Body of pancreas (tissue), 4 donors: ENCODE results near the gene TSPAN3. TPM values are rescaled to one million over a fixed set of nuclear protein-coding genes. Genes with fewer than 3 reads are reported as not detected.

Experiments used
- ATAC-seq: fragments of 150-250 bp; one replicate; pipeline ENCODE4 v1.9.1; 2016
- DNase-seq, 4 donors: peaks; one replicate each; pipeline ENCODE4 v3.0.0-alpha.2; 2019
- H3K27ac ChIP-seq, 4 donors: fragments of 200-600 bp; sonication (generic); 1 replicate in 3 of 4; 2 replicates in 1 of 4; pipeline versions ENCODE4 v1.5.1 to v1.6.1; 2016 to 2019; ENCODE audit warnings: mild to moderate bottlenecking in 1 of 4, mixed read lengths in 1 of 4, moderate library complexity in 1 of 4
- H3K27me3 ChIP-seq, 2 donors: fragments of 200-600 bp; sonication (generic); one replicate each; pipeline ENCODE4 v1.6.0; 2016; ENCODE audit warnings: mild to moderate bottlenecking in 1 of 2
- H3K36me3 ChIP-seq, 2 donors: fragments of 200-600 bp; sonication (generic); replicated peaks in 1 of 2; 2 replicates each; pipeline ENCODE4 v1.5.1; 2016; ENCODE audit warnings: low read depth in 2 of 2; ENCODE audit not compliant: insufficient read depth in 1 of 2
- H3K4me1 ChIP-seq: fragments of 200-600 bp; sonication (generic); one replicate; pipeline ENCODE4 v1.6.0; 2016
- H3K4me3 ChIP-seq, 2 donors: fragments of 200-600 bp; sonication (generic); 1 replicate in 1 of 2; 2 replicates in 1 of 2; pipeline ENCODE4 v1.5.1; 2016 to 2019
- H3K9me3 ChIP-seq, 3 donors: fragments of 200-600 bp; sonication (generic); 1 replicate in 2 of 3; 2 replicates in 1 of 3; pipeline ENCODE4 v1.5.1; 2016
- POLR2A ChIP-seq, 3 donors: fragments of 450-650 bp; IDR thresholded peaks; one replicate each; pipeline ENCODE4 v1.6.1; 2016; ENCODE audit warnings: antibody characterized with exemption in 3 of 3, mild to moderate bottlenecking in 2 of 3
- WGBS, 2 donors: methylation state at CpG; one replicate each; pipeline ENCODE4 v1.1.5; 2017; 5-methylcytosine and 5-hydroxymethylcytosine counted together
- intact Hi-C: fragments of 100-400 bp; cut with DNase I; formaldehyde crosslinking; loops from one replicate; pipeline ENCODE4 v1.15.1; 2023
- total RNA-seq, 2 donors: library from RNA; depleted of rRNA; stranded (reverse); fragments of >200 nt; gene quantifications; one replicate each; pipeline ENCODE4 v1.1.0, GENCODE V29; 2016
- TF ChIP-seq, protein P1 (sequence below), 7 experiments: fragments of 450-650 bp in 4 of 7; fragments of 200-600 bp in 3 of 7; sonication (generic) in 3 of 7; IDR thresholded peaks; one replicate each; pipeline ENCODE4 v1.5.1; 2016 to 2019; ENCODE audit warnings: antibody characterized with exemption in 7 of 7

TSPAN3 gene
- total RNA-seq, 2 donors from 2014 or later: 99.1 to 118 TPM

GRCh38 chr15:77033417-77033728 lies 37.5 kb downstream of the TSPAN3 start:
- Histone ChIP-seq H3K9me3 (no peaks in the 10 kb centered on the region), H3K4me3 (no peak overlapping the region), H3K27me3 (no peaks in the 10 kb centered on the region), H3K4me1 (peaks cover 3% of the 10 kb centered on the region), H3K27ac (no peak overlapping the region), H3K36me3 (no peaks in the 10 kb centered on the region)
- intact Hi-C loops: no loop called here
- 73 to 96% methylated on average over 3 to 4 of the region's 4 CpGs for WGBS, 2 donors
- DNase-seq (peak in 3 of 4 donors; percentile 1 to 10 (median 3)), ATAC-seq (no peak)
- TF ChIP-seq, protein P1, sequence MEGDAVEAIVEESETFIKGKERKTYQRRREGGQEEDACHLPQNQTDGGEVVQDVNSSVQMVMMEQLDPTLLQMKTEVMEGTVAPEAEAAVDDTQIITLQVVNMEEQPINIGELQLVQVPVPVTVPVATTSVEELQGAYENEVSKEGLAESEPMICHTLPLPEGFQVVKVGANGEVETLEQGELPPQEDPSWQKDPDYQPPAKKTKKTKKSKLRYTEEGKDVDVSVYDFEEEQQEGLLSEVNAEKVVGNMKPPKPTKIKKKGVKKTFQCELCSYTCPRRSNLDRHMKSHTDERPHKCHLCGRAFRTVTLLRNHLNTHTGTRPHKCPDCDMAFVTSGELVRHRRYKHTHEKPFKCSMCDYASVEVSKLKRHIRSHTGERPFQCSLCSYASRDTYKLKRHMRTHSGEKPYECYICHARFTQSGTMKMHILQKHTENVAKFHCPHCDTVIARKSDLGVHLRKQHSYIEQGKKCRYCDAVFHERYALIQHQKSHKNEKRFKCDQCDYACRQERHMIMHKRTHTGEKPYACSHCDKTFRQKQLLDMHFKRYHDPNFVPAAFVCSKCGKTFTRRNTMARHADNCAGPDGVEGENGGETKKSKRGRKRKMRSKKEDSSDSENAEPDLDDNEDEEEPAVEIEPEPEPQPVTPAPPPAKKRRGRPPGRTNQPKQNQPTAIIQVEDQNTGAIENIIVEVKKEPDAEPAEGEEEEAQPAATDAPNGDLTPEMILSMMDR (IDR thresholded peaks at IDR 0.05): no peak

DNA sequence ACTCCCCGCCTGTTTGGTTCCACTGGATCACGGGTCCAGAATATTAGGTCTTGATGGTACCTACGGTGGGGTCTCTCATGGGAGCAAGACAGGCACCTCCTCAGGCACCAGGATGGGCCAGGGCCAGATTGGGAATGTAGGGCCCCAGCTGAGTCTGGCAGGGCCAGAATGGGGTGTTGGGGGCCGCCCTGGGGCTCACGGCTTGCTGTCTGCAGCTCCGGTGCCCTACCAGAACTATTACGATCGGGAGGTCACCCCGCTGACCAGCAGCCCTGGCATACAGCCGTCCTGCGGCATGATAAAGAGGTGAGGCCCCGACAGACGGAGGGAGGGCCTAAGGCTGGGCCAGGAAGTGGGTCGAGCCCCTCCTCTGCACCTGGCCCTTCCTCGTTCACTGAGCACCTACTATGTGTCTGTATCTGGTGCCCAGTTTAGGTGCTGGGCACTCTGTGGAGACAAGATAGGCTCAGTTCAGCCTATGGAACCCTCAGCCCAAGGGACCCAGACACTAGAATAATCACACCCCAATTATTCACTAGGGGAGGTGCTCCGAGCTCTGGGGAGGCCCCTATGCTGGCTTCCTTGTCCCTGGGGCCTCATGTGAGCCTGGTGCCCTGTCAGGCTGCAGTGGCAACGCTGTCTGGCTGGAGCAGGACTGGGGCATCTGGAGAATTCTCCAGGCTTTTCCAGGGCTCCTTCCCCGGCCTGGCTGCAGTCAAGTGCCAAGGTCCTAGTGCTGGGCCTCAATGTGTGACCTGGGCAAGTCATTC lies 38.1 kb downstream of the TSPAN3 start:
- TF ChIP-seq POLR2A (IDR thresholded peaks at IDR 0.05): no peak
- TF ChIP-seq, protein P1 (IDR thresholded peaks at IDR 0.05): no peak
- intact Hi-C loops: no loop called here
- no peaks in the 10 kb centered on the region for H3K27me3 ChIP-seq
- H3K9me3 ChIP-seq: no peaks in the 10 kb centered on the region
- DNase-seq: peak in 3 of 4 donors; percentile 1 to 11 (median 3)
- H3K4me3 ChIP-seq: no peak overlapping the region
- no peak overlapping the region for H3K27ac ChIP-seq
- ATAC-seq: no peak
- peaks cover 8% of the 10 kb centered on the region for H3K4me1 ChIP-seq
- no peaks in the 10 kb centered on the region for H3K36me3 ChIP-seq
- 67 to 71% methylated on average over 3 to 17 of the region's 18 CpGs for WGBS, 2 donors

GRCh38 chr15:77032052-77032646 lies 38.8 kb downstream of the TSPAN3 start:
- no peak overlapping the region for H3K4me3 ChIP-seq
- no peaks in the 10 kb centered on the region for H3K9me3 ChIP-seq
- H3K27ac ChIP-seq: no peak overlapping the region
- DNase-seq: peak in 2 of 4 donors; percentile 1 to 4
- intact Hi-C loops: no loop called here
- no peaks in the 10 kb centered on the region for H3K36me3 ChIP-seq
- no peak for ATAC-seq
- no peaks in the 10 kb centered on the region for H3K27me3 ChIP-seq
- peaks cover 12% of the 10 kb centered on the region for H3K4me1 ChIP-seq
- WGBS, 2 donors: 70 to 73% methylated on average over 9 to 19 of the region's 22 CpGs
- TF ChIP-seq POLR2A (IDR thresholded peaks at IDR 0.05): no peak
- TF ChIP-seq, protein P1 (IDR thresholded peaks at IDR 0.05): no peak

- Histone ChIP-seq H3K4me1 (peaks cover 12% of the 10 kb centered on the region), H3K27me3 (no peaks in the 10 kb centered on the region), H3K27ac (no peak overlapping the region), H3K36me3 (no peaks in the 10 kb centered on the region), H3K9me3 (no peaks in the 10 kb centered on the region), H3K4me3 (no peak overlapping the region)
- ATAC-seq (no peak), DNase-seq (peak in 3 of 4 donors; percentile 6 to 11 (median 10))
- TF ChIP-seq, protein P1 (IDR thresholded peaks at IDR 0.05): no peak
- no peak for TF ChIP-seq POLR2A (IDR thresholded peaks at IDR 0.05)
- 71 to 93% methylated on average over 3 to 9 of the region's 12 CpGs for WGBS, 2 donors
- intact Hi-C loops: no loop called here
These were observed 39.4 kb downstream of the TSPAN3 start for GRCh38 chr15:77031376-77032050.
